HG03060 (cell line): ENCODE results near the gene ZXDA.
"Not testable (repeated sequence)": the region's sequence is repeated elsewhere in the genome, so short reads cannot be mapped to it uniquely, and the experiment has no call there.

Experiments
- ATAC-seq: cut with Tn5 transposase; IDR thresholded peaks from one replicate; pipeline ENCODE4 v1.9.1; 2021; ENCODE audit warnings: low read depth, moderate number of reproducible peaks; ENCODE audit not compliant: unreplicated experiment

ZXDA gene

GRCh38 chrX:57910287-57910912 lies at the start of gene ZXDA:
Gene ZXDA (minus strand): TSS chrX:57910458. CDS start chrX:57910420, 38 bp downstream.
- ATAC-seq: not testable (repeated sequence)

- no peak for ATAC-seq
Observed at GRCh38 chrX:57952320-57952678, 42.0 kb upstream of the ZXDA start.

DNA sequence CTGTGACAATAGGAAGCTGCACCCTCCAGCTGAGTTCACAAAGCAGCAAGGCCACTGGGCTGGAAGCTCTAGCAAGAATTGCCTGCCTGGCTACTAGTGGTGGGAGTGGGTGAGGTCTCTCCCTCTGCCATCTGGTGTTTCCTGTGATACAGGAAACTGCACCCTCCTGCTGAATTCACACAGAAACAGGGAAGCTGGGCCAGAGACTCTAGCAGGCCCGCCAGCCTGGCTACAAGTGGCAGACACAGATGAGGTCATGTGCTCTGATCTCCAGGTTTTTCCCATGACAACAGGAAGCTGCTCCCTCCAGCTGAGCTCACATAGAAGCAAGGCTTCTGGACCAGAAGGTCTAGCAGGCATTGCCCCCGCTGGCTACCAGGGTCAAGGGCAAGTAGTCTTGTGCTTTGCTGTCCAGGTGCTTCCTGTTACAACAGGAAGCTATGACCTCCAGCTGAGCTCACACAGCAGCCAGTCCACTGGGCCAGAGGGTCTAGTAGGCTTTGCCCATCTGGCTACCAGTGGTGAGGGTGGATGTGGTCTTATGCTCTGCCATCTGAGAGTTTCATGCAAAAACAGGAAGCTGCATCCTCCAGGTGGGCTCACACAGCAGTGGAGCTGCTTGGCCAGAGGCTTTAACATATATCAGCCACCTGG lies 41.5 kb upstream of the ZXDA start:
- ATAC-seq: no peak

DNA sequence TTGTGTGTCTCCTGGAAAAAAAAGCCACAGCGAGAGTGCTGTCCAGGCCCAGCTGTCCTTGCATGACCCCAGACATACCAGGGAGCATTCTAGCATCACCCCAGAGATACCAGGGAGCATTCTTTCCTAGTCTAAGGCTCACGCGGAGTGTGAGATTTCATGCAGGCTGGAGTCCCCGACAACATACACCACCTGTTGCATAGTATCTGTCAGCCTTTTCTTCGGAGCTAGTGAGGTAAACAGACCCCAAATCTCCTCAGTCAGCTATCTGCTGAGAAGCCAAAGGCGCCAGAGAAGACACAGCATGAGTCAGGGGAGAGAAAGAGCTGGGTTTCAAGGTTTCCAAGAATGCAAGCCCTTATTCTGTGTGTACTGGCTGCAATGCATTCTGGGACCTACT lies 23.1 kb upstream of the ZXDA start:
- ATAC-seq: no peak

DNA sequence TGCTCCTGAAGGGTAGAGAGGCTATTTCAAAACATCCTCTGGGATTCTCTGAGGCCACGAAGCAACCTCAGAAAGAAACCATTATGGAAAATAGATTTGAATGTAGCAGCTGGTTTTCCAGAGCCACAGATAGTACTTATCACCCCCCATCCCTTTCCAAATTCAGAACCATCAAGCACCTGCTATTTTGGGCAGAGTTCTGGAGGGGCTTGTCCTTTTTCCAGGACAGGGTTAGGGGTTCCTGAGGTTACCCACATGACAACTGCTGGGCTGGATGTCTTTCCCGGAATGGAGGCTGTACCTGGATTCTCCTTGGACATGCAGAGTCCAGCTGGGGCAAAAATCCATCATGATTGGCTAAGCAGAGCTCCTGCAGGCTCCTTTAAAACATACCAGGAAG lies 22.0 kb upstream of the ZXDA start:
- ATAC-seq: no peak

GRCh38 chrX:57930051-57930450 lies 19.8 kb upstream of the ZXDA start:
- no peak for ATAC-seq

- no peak for ATAC-seq
Observed at GRCh38 chrX:57929373-57929772, 19.1 kb upstream of the ZXDA start.

DNA sequence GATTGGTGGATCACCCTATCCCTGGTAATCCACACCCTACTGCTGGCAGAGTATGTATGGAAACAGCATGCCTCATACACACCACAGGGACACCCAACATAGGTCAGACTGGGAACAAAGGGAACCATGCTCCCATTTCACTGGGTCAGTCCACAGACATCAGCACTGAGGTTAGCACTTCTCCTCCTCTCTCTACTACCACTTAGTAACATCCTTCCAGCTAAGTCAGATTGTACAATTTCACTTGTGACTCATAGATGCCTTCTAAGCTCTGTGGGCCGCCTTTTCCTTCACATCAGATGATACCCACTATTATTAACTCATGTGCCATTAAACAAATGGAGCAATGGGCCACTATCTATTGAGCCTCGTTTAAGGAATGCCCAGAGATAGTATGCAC lies 15.5 kb upstream of the ZXDA start:
- ATAC-seq: no peak

GRCh38 chrX:57918750-57919436 lies 8.6 kb upstream of the ZXDA start:
- no peak for ATAC-seq

- ATAC-seq: no peak
Observed at GRCh38 chrX:57915680-57916079, 5.4 kb upstream of the ZXDA start.

GRCh38 chrX:57909595-57910286 lies 517 bp downstream of the ZXDA start:
- ATAC-seq: not testable (repeated sequence)

DNA sequence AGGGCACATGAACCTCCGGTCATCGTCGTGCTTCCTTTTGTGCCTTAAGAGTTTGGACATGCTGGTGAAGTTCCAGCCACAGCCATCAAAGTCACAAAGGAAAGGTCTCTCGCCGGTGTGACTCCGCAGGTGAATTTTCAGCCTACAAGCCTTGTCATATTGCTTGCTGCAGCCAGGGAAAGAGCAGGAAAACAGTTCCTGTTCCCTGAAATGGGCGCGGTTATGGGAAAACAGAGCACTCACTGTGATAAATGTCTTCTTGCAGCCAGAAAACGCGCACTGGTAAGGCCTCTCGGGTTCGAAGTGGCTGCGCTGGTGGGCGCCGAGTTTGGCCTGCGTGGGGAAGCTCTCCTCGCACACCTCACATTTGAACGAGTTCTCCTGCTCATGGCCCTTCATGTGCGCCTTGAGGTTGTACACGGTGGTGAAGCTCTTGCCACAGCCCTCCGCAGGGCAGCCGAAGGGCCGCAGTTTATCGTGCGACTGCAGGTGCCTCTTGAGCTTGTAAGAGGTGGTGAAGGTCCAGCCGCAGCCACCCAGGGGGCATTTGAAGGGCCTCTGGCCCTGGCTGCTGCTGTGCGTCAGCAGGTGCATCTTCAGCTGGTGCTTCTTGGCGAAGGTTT lies 1.2 kb downstream of the ZXDA start:
- ATAC-seq: not testable (repeated sequence)

DNA sequence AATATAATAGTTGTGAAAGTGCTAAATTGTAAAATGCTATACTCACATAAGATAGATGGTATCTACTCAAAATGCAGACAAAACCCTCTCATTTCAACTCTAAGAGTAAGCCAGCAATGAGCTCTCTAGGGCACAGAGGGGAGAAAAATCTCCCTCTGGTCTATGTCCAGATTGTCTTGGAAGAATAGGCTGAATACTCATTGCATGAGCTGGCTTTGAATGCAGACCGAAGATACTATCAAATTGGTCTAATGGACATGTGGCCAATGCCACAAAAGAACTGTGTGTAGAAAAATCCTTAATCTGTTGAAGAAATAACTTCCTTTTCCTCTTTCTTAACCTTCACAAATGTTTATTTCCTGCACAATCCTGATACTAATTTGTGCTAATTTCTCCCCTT lies 3.5 kb downstream of the ZXDA start:
- no peak for ATAC-seq

- ATAC-seq: no peak
Observed at GRCh38 chrX:57905141-57905540, 5.1 kb downstream of the ZXDA start.

DNA sequence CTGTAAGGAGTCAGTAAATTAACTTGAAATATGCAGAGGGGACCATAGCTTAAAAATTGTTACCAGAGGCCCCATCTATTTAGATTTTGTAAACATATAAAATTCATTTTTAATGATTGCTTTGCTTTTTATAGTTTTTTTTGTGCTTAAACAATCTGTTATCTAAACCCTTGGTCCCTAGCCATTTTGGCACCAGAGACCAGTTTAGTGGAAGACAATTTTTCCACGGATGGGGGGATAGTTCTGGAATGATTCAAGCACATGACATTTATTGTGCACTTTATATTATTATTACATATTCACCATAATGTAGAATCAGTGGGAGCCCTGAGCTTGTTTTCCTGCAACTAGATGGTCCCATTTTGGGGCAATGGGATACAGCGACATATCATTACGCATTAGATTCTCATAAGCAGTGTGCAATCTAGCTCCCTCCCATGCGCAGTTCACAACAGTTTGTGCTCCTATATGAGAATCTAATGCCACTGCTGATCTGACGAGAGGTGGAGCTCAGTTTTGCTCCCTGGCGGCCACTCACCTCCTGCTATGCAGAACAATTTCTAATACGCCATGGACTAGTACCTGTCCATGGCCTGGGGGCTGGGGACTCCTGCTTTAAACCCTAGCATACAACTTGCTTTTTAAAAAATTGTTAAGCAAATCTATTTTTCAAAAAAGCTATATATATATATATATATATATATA lies 5.9 kb downstream of the ZXDA start:
- no peak for ATAC-seq

DNA sequence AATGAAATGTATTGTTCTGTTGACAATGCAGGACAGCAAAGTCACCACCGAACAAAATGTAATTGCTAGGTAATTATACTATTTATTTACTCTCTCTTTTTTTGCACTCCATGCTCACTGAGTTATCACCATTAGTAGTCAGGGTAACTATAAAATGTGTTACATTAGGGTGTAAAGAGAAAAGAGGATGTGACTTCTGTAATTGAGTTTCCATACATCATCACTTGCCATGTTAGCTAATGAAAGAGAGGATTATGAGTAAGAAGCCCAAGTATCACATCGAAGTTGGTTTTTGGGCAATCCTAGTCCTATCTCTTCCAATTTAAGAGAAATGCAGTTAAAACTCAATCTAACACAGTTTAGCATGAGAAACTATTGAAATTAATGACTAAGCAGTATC lies 7.6 kb downstream of the ZXDA start:
- no peak for ATAC-seq

GRCh38 chrX:57901466-57901865 lies 8.8 kb downstream of the ZXDA start:
- no peak for ATAC-seq

DNA sequence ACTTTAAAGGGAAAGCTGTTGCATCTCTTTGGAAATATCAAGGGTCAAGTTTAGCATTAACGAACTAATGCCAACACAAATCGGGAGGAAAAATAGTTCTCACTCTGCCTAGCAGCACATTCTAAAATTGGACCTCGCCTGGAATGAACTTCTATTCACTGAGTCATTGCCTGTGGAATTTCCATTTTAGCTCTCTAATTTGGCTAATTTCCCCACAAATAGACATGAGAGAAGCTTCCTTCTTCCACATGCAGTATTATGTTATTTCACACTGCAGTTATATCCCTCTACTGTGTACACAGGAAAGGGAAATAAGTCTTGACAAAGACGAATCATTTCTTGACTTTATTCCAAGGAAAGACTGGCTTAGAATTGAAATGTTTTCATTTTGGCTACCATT lies 9.3 kb downstream of the ZXDA start:
- ATAC-seq: no peak

GRCh38 chrX:57899906-57900305 lies 10.4 kb downstream of the ZXDA start:
- ATAC-seq: no peak

DNA sequence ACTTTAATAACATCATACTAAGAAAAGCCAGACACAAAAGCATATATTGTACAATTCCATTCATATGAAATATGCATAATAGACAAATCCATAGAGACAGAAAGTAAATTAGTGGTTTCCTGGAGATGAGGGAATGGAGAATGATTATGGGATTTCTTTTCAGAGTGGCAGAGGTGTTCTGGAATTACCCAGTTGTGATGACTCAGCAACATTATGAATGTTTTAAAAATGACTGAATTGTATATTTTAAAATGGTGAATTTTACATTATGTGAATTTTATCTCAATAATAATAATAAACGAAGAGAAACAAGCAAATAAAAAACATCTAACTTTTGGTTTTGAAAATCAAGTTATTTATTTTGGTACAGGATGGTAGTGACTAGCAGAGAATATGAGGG lies 11.2 kb downstream of the ZXDA start:
- ATAC-seq: no peak
